GM19395 (cell line): Measurements from ENCODE around the gene ETV1.
A peak's percentile ranks its signal among the peaks of the same experiment; 100 is the strongest.

Experiments used
- ATAC-seq: cut with Tn5 transposase; IDR thresholded peaks from one replicate; pipeline ENCODE4 v1.9.1; 2021; ENCODE audit warnings: mild to moderate bottlenecking, moderate library complexity; ENCODE audit not compliant: unreplicated experiment

The ETV1 gene

GRCh38 chr7:13989126-13989948, at the start of gene ETV1:
ETV1 (minus strand) TSS chr7:13989666; CDS start chr7:13989052, 614 bp downstream.
- ATAC-seq, result no peak

GRCh38 chr7:14024406-14024805, 34.9 kb upstream of the ETV1 start:
- no peak for ATAC-seq

- no peak for ATAC-seq
Observed at GRCh38 chr7:14023838-14024237, 34.4 kb upstream of the ETV1 start.

- no peak for ATAC-seq
Observed at GRCh38 chr7:14023342-14023741, 33.9 kb upstream of the ETV1 start.

GRCh38 chr7:14021069-14021468, 31.6 kb upstream of the ETV1 start:
- no peak for ATAC-seq

- no peak for ATAC-seq
Observed at GRCh38 chr7:14020339-14020900, 31.0 kb upstream of the ETV1 start.

GRCh38 chr7:14018751-14019150, 29.3 kb upstream of the ETV1 start:
- no peak for ATAC-seq

- no peak for ATAC-seq
Observed at GRCh38 chr7:14016950-14017349, 27.5 kb upstream of the ETV1 start.

GRCh38 chr7:14013898-14014297, 24.4 kb upstream of the ETV1 start:
- ATAC-seq, result no peak

- ATAC-seq, result no peak
Observed at GRCh38 chr7:14009453-14010418, 20.3 kb upstream of the ETV1 start.

- ATAC-seq, result no peak
Observed at GRCh38 chr7:14001139-14001538, 11.7 kb upstream of the ETV1 start.

- ATAC-seq, result no peak
Observed at GRCh38 chr7:14000247-14000646, 10.8 kb upstream of the ETV1 start.

- no peak for ATAC-seq
Observed at GRCh38 chr7:13998866-13999265, 9.4 kb upstream of the ETV1 start.

- ATAC-seq, result no peak
Observed at GRCh38 chr7:13992596-13992964, 3.1 kb upstream of the ETV1 start.

- ATAC-seq, result no peak
Observed at GRCh38 chr7:13991791-13992595, 2.5 kb upstream of the ETV1 start.

- peak; percentile 70 for ATAC-seq
Observed at GRCh38 chr7:13990984-13991790, 1.7 kb upstream of the ETV1 start.

- peak; percentile 72 for ATAC-seq
Observed at GRCh38 chr7:13990319-13990983, 985 bp upstream of the ETV1 start.

GRCh38 chr7:13989949-13990305, 461 bp upstream of the ETV1 start:
- no peak for ATAC-seq

GRCh38 chr7:13988731-13989125, 738 bp downstream of the ETV1 start:
- ATAC-seq, result no peak
